Activated T-helper 9 cell treated with anti-CD3 and anti-CD28 coated beads, Interleukin-2, amount 50 U/mL, for 16 hours (primary cell): Measurements from ENCODE around the gene HLA-DMA.

ENCODE experiments used
- DNase-seq: peaks from one replicate; pipeline ENCODE4 v3.0.0-alpha.2; 2020; ENCODE audit warnings: low read depth

HLA-DMA gene

GRCh38 chr6:32974541-32975308 lies 21.8 kb upstream of the HLA-DMA start:
- no peak for DNase-seq

DNA sequence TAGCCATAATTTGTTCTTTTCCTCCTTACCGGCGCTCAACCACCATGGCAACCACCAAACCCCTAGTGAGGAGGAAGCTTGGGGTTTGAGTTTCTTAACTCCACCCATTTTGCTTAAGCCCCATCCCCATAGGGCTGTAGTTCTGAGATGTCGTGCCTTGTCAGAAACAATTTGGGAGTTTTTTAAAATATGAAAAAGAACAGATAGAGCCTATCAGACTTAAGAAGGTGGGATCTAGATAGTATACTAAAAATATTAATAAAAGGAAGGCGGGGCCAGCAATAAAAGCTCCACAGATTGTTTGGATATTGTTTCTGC lies 21.1 kb upstream of the HLA-DMA start:
- no peak for DNase-seq

DNA sequence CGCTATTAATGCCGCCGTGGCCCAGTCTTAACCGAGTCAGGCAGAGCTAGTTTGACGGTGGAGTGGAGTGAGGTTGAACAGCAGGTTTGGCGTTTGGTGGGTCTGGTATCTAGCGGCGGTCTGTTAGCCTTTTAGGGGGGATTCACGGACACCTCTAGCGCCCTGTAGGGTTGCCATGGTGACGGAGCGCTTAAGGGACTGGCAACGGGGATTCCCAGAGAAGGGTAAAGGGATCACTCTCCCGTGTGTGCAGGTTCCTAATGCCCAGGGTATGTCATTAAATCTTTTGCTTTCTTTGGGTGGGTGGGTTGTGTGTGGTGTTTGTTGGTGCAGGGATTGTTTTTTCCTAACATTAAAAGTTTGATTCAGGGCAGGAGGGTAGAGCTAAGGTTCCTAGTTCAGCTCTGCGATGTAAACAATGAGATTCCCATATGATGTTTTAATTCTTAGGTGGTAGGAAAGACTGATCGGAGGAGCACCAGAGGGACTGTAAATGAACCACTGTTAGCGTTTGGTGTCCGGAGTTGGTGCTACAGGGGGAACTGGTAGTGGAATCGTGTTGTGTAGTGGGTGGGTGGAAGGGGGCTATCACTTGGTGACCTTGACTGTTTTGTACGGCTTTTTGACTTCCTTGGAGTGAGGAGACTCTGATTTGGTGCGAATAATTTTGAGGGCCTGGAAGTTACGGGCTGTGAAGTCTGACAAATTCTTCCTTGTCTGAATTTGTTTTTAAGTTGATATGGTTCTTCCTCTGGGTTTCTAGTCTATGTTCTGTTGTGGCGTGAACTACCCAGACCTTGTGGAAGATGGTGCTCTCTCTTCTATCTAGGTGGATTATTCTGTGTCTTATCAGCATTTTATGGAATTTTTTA lies 20.5 kb upstream of the HLA-DMA start:
- peak; percentile 37 for DNase-seq

- peak; percentile 38 for DNase-seq
Observed at GRCh38 chr6:32972353-32973143, 19.7 kb upstream of the HLA-DMA start.

DNA sequence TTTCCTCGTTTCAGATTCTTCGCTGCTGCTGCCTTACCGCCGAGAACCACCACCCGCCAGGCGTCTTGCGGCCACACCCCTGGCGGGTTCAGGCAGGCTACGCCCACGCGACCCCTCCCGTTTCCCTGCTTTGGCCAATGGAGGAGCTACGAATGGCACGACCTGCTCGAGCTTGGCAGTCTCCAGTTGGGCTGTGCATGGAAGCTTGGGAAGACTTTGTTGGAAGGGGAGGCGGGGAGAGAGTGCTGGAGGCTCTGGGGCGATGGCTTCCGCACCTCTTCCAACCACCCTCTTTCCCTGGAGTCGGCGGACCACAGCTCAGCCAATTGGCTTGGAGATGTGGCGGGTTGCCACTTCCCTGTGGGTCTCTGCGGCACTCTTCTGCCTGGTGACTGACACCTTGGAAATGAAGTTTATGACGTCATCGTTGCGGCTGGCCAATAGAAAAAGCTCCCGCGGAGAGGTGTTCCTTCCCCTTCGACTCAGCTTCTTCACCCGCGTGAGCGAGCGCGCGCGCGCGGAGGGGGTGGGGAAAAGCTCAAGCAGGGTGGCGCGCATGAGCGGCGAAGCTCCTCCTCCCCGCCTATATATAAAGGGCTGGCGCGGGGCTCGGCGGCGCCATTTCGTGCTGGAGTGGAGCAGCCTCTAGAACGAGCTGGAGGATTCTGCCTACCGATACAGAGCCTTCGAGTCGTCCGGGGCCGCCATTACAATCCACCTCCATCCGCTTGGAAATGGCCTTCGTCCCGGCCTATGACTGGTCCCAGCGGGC lies 18.9 kb upstream of the HLA-DMA start:
- DNase-seq, result peak; percentile 100

DNA sequence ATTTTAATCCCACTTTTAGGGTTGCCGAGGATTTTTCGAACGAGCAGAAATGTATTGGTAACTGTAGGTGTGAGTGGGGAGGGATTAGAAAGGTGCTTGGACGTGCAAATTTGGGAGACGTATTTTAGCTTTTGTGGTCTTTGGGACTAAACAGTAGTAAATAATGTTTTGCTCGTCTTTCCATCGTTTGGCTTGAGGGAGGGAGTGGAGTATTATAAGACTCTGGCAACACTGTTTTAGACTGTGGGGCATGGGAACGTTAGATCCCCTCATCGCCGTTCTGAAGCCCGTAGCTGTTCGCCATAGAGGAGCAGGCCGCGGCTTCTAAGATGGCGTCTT lies 18.3 kb upstream of the HLA-DMA start:
- DNase-seq, result no peak

DNA sequence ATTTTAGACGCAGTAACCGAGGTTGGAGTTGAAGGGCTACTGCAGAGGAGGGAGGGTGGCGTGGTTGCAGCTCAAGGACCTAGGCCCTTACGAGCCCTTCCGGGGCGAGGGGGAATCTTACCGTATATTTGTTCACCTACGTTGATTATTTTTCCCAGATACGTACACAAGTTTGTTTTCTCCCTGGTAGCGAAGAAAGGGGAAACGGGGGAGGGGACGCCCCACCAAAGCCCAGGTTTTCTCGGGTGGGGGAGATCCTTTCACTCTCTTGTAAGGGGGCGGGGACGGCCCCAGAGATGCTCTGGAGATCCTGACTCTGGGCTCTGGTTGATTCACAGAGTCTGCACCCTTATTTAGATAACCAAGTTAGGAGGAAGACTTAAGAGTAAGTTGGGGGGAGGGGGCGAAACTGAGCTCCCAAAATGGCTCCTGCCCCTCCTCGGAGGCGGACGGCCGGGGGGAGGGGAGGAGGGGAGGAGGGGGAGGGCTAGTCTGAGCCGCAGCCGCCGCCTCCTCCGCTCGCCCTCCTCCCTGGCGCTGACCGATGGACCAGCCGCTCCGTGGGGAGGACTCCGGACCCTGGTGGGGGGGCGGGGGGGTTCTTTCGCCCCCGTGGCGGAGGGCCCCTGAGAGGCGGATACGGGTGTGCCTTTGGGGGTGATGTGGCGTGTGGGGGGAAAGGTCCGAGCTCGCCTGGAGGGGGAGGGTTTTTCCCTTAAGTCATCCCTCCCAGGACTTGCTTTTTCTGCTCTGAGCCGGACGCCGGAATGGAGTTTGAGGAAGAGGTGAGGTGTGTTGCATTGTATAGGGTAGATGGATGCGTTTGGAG lies 17.7 kb upstream of the HLA-DMA start:
- DNase-seq, result peak; percentile 67

GRCh38 chr6:32969685-32970412 lies 17.0 kb upstream of the HLA-DMA start:
- peak; percentile 59 for DNase-seq

DNA sequence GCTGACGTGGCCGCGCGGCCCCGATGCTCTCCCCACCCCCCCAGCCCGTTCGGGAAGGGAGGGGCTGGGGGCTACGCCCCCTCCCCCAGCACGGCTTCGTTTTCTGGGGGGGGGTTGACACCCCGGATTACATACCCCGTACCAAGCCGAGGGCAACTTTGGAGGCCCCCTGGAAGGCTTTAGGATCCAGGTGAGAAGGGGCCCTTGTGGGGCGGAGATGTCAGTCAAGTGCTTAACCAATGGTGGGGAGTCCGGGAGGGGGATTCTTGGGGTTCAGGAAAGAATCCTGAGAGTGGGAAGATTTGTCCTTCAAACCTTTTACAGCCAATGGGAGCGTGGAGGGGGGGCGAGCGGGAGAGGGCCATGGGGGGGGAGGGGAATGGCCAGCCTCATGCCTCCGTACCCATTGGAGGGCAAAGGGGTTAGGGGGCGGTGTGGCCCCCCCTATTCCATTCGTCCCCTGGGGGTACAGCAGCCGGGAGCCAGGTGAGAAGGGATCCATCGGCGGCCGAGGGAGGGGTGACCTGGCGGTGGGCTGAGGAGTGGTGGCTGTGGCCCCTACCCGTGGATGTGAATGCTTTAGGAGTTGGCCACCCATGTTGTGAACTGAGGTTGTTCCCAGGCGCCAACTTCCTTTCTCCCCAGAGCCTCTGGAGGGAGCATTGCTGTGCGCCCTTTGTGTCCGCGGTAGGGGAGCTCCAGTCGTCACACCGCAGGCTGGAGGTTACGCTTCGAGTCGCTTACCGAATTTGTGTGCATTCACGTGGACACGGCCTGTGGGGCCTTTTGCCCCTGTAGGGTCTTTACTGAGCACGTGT lies 16.2 kb upstream of the HLA-DMA start:
- peak; percentile 49 for DNase-seq

DNA sequence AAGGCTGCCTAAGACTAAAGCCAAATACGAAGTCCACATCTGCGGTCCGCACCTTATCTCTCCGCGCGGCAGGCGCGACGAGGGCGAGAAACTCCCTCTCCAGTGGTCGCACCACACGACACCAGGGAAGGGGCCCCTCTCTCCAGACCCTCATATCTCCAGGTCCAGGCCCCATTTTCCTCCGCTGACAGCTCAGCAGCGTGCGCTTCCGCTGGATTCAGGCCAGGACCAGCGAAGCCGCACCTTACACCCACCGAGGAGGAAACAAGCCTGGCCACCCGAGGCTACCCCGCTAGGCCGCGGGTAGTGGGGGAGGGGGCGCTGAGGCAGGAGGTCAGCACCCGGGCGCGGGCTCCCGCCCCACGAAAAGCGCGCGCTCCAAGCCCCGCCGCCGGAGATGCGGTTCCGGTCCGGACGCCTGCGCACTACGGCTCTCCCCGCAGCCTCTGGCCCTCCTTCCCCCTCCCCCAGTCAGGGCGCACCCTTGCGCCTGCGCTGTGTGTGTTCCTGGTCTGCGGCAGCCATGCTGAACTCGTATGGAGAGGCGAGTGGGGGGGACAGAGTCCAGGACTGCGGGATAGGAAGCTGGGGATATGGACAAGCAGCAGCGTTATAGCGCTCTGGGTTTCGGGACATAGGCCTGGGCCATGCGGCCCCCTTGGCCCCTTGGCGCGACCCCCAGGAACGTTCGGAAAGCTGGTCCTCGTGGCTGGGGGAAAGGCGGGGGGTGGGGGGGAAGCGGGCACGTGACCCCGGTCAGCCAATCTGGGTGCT lies 15.4 kb upstream of the HLA-DMA start, which contains the start of gene BRD2:
Gene BRD2, plus strand, starts transcription at position 502 of the 774 bp plus-strand sequence. CDS start 4,305 bp downstream, outside the sequence.
- peak; percentile 96 for DNase-seq

DNA sequence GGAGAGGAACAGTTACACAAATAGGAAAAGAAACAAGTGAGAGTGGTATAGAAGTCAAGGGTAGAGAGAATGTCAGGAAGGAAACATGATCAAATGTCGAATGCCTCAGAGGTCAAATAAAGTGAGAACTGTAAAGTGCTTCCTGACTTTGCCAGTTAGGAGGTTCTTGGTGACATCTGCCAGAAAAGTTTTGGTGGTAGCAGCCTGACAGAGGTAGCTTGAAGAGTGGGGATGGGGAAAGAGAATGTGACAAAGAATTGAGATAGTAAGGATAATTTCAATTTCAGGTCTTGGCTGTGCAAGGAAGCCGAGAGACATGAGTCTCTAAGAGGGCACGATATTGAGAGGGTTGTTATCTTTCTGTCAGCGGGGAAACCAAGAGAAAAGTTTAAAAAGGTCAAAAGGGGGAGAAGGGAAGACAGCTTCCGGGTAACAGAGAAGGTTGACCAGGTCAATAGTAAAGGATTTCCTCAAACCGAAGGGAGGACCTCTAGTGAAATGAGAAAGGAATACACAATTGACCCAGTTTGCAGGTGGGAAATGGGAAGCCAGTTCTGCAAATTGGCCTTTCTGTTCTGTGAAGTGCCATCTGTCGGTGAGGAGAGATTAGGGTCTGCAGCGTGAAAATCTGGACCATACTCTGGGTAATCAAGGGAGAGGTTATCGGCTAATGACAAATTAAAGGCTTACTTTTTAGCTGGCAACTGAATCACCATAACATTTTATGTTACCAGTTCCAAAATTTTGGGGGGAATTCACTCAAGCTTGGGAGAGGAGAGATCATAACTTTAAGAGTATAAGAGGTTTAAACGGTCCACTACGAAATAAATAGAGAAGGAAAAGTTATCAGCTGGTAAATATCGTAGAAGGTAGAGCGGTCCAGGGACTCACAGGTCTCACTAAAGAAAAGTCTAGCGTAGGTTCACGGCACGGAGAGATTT lies 14.5 kb upstream of the HLA-DMA start:
- no peak for DNase-seq

DNA sequence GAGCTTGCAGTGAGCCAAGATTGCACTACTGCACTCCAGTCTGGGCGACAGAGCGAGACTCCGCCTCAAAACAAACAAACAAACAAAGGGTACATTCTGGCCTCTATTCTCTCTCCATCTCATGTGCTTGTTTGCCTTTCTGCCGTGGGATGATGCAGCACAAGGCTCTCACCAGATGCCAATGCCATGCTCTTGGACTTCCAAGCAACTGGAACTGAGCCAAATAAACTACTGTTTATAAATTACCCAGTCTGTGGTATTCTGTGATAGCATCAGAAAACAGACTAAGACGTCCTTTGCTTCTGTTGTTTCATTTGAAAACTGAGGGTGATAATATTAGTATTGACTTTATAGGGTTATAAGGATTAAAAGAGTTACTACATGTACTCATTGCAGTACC lies 11.9 kb upstream of the HLA-DMA start:
- no peak for DNase-seq

- no peak for DNase-seq
Observed at GRCh38 chr6:32963866-32964265, 11.0 kb upstream of the HLA-DMA start.

DNA sequence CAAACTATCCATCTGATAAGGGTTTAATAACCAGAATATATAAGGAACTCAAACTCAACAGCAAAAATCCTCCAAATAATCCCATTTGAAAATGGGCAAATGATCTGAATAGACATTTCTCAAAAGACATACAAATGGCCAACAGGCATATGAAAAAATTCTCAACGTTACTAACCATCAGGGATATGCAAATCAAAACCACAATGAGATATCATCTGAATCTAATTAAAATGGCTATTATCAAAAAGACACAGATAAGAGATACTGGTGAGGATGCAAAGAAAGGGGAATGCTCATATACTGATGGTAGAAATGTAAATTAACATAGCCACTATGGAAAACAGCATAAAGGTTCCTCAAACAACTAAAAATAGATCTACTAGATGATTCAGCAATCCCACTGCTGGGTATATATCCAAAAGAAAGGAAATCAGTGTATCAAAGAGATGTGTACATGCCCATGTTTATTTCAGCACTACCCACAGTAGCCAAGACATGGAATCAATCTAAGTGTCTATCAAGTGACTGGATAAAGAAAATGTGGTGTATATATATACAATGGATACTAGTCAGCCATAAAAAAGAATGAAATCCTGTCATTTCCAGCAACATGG lies 9.4 kb upstream of the HLA-DMA start:
- DNase-seq, result no peak

GRCh38 chr6:32960563-32960962 lies 7.7 kb upstream of the HLA-DMA start:
- no peak for DNase-seq

GRCh38 chr6:32956176-32956575 lies 3.3 kb upstream of the HLA-DMA start:
- DNase-seq, result no peak
